Measurements from ENCODE around the gene UNC13B. TPM values are rescaled to one million over a fixed set of nuclear protein-coding genes. Genes with fewer than 3 reads are reported as not detected.

The UNC13B gene
- total RNA-seq, 4 donors from 2014 or later, result 20.2 to 36.8 (median 29.0) TPM

DNA sequence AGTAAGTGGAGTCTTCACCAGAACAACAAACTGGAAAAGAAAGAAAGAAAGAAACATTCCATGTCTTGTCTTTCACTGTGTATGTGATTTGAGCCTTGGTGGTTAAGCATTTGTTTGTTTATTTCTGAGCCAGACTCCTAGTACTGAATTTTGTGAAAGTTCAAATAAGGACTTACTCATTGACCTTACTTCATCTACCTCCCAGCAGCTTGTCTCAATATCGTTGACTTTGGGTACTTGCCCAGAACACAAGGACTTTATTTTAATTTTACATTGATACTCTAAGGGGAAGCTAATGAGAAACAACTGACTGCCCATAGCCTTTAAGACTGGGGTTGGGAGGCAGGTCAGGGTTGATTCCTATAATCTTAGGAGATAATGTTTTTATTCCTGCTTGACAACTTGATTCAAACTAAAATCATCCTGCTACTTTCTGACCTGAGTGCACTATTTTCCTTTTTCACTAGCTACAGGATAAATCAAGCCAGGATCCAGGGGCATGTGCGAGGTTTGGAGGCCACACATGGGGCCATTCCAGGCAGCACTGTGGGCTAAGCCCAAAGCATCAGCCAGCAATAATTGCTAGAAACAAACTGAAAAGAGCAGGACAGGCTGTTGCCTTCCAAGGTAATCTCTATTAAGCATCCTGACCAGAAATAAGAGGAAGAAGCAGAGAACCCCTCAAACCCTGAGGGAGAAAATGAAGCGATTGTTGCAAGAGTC lies 189.2 kb downstream of the UNC13B start:
- no peaks in the 10 kb centered on the region for H3K9me3 ChIP-seq
- intact Hi-C loops (cut with DNase I), result no loop called here
- H3K4me3 ChIP-seq, result no peak overlapping the region
- TF ChIP-seq, protein P1, sequence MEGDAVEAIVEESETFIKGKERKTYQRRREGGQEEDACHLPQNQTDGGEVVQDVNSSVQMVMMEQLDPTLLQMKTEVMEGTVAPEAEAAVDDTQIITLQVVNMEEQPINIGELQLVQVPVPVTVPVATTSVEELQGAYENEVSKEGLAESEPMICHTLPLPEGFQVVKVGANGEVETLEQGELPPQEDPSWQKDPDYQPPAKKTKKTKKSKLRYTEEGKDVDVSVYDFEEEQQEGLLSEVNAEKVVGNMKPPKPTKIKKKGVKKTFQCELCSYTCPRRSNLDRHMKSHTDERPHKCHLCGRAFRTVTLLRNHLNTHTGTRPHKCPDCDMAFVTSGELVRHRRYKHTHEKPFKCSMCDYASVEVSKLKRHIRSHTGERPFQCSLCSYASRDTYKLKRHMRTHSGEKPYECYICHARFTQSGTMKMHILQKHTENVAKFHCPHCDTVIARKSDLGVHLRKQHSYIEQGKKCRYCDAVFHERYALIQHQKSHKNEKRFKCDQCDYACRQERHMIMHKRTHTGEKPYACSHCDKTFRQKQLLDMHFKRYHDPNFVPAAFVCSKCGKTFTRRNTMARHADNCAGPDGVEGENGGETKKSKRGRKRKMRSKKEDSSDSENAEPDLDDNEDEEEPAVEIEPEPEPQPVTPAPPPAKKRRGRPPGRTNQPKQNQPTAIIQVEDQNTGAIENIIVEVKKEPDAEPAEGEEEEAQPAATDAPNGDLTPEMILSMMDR (IDR thresholded peaks at IDR 0.05), result no peak
- TF ChIP-seq POLR2A (IDR thresholded peaks at IDR 0.05), result no peak
- no peak for DNase-seq
- H3K36me3 ChIP-seq, result peaks cover 0 to 22% (median 0%) of the 10 kb centered on the region in 3 donors
- H3K27ac ChIP-seq, result no peak overlapping the region
- H3K27me3 ChIP-seq, result no peaks in the 10 kb centered on the region
- peaks cover 0 to 30% (median 3%) of the 10 kb centered on the region in 3 donors for H3K4me1 ChIP-seq
- 63 to 68% methylated on average over 3 of the region's 3 CpGs for WGBS, 2 donors

DNA sequence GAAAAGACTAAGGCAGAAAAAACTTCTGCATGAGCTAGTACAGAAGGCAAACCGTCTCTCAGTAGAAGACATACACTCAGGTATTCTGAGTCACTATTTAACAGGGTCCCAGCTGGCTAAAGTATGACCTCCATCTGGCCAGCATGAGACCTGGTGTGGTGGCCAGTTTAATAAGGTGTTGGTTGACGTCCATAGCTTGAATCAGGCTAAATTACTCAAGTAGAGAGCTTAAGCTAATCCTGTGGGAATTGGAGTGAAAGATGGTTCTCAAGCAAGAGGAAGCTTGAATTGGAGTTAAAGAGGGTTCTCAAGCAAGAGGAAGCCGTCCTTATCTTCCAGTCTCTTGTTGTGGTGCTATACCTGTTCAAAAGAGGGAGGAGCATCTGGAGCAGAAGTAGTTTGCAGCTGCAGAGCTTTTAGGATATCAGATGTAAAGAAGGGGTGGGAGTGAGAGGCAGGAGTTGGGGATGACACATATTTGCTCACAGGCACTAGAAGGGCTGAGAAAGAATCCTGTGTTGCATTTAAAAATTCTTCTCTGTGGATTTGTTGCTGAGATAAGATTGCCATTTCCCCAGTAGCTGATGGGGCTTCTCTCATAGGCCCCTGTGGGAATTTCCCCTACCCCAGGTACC lies 192.0 kb downstream of the UNC13B start:
- Histone ChIP-seq H3K27ac (no peak overlapping the region), H3K4me3 (no peak overlapping the region), H3K36me3 (peaks cover 0 to 22% (median 0%) of the 10 kb centered on the region in 3 donors), H3K27me3 (no peaks in the 10 kb centered on the region), H3K4me1 (peaks cover 0 to 27% (median 3%) of the 10 kb centered on the region in 3 donors), H3K9me3 (no peaks in the 10 kb centered on the region)
- DNase-seq, result no peak
- intact Hi-C loops (cut with DNase I), result no loop called here
- WGBS, 2 donors, result 83 to 84% methylated on average over 3 of the region's 3 CpGs
- no peak for TF ChIP-seq POLR2A (IDR thresholded peaks at IDR 0.05)
- TF ChIP-seq, protein P1 (IDR thresholded peaks at IDR 0.05), result no peak

DNA sequence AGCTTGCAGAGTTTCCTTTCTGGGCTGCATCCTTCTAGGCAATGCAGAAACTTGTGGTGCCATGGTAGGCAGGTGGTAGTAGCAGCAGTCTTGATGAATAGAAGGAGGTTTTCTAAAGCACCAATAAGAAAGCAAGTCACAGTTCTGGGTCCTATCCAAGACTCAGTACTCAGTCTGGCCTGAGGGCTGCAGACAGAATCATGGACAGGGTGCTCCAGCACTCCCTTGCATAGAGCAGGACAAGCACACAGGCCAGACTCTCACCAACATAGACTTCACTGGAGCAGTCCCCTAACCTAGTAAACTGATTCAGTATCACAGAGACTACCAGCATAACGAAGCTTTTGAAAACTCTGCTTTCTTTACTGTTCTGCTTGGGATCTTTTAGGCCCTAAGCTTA lies 194.1 kb downstream of the UNC13B start:
- H3K27me3 ChIP-seq, result no peaks in the 10 kb centered on the region
- H3K36me3 ChIP-seq, result peaks cover 0 to 22% (median 0%) of the 10 kb centered on the region in 3 donors
- TF ChIP-seq, protein P1 (IDR thresholded peaks at IDR 0.05), result no peak
- no peak for TF ChIP-seq POLR2A (IDR thresholded peaks at IDR 0.05)
- H3K4me1 ChIP-seq, result peaks cover 0 to 6% (median 0%) of the 10 kb centered on the region in 3 donors
- intact Hi-C loops (cut with DNase I), result no loop called here
- H3K9me3 ChIP-seq, result no peaks in the 10 kb centered on the region
- no peak overlapping the region for H3K4me3 ChIP-seq
- no peak overlapping the region for H3K27ac ChIP-seq
- 71 to 94% methylated on average over 1 of the region's 1 CpG for WGBS, 2 donors
- no peak for DNase-seq

DNA sequence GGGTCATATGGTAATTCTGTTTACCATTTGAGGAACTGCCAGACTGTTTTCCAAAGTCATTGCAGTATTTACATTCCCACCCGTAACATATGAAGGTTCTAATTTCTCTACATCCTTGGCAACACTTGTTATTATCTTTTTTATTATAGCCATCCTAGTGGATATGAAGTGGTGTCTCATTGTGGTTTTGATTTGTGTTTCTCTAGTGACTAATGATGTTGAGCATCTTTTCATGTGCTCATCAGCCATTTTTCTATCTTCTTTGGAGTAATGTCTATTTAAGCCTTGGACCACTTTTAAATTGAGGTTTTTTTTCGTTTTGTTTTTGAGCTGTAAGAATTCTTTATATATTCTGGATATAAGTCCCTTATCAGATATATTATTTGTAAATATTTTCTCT lies 195.3 kb downstream of the UNC13B start:
- Histone ChIP-seq H3K27me3 (no peaks in the 10 kb centered on the region), H3K27ac (no peak overlapping the region), H3K36me3 (peaks cover 0 to 12% (median 0%) of the 10 kb centered on the region in 3 donors), H3K4me1 (no peaks in the 10 kb centered on the region), H3K4me3 (no peak overlapping the region), H3K9me3 (no peaks in the 10 kb centered on the region)
- 70 to 72% methylated on average over 2 of the region's 2 CpGs for WGBS, 2 donors
- no peak for DNase-seq
- TF ChIP-seq POLR2A (IDR thresholded peaks at IDR 0.05), result no peak
- TF ChIP-seq, protein P1 (IDR thresholded peaks at IDR 0.05), result no peak
- intact Hi-C loops (cut with DNase I), result no loop called here

DNA sequence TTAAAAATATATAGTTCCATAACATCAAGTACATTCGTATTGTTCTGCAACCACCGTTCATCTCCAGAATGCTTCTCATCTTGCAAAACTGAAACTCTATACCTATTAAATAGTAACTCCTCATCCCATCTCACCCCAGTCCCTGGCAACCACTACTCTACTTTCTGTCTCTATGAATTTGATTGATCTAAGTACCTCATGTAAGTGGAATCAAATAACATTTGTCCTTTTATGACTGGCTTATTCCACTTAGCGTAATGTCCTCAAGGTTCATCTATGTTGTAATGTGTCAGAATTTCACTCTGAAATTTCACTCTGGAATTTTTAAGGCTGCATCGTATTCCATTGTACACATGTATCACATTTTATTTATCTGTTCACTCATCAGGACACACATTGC lies 196.0 kb downstream of the UNC13B start:
- no peak for DNase-seq
- no peak overlapping the region for H3K4me3 ChIP-seq
- H3K9me3 ChIP-seq, result no peaks in the 10 kb centered on the region
- 90 to 97% methylated on average over 4 of the region's 4 CpGs for WGBS, 2 donors
- H3K27me3 ChIP-seq, result no peaks in the 10 kb centered on the region
- H3K36me3 ChIP-seq, result peaks cover 0 to 7% (median 0%) of the 10 kb centered on the region in 3 donors
- intact Hi-C loops (cut with DNase I), result no loop called here
- TF ChIP-seq POLR2A (IDR thresholded peaks at IDR 0.05), result no peak
- TF ChIP-seq, protein P1 (IDR thresholded peaks at IDR 0.05), result no peak
- H3K27ac ChIP-seq, result no peak overlapping the region
- H3K4me1 ChIP-seq, result no peaks in the 10 kb centered on the region
